Psoas muscle (tissue), 8 donors: ENCODE results near the gene SLC25A13. TPM values are rescaled to one million over a fixed set of nuclear protein-coding genes. Genes with fewer than 3 reads are reported as not detected.

Experiments used
- ATAC-seq, 4 donors: fragments of 200-7000 bp; cut with Tn5 transposase; one replicate each; pipeline ENCODE4 v1.9.1; 2020; ENCODE audit warnings: moderate library complexity in 3 of 4, mild to moderate bottlenecking in 2 of 4
- DNase-seq, 2 donors: peaks; one replicate each; pipeline ENCODE4 v3.0.0-alpha.2; 2020
- H3K27ac ChIP-seq: fragments of 200-600 bp; one replicate; pipeline ENCODE4 v1.8.0; 2022
- H3K27me3 ChIP-seq, 3 donors: fragments of 200-600 bp in 1 of 3; one replicate each; pipeline versions ENCODE4 v1.6.1 to v1.8.0; 2013 to 2022; ENCODE audit warnings: low read length in 2 of 3, mild to moderate bottlenecking in 2 of 3, moderate library complexity in 1 of 3; ENCODE audit not compliant: insufficient read depth in 3 of 3
- H3K36me3 ChIP-seq, 2 donors: fragments of 200-600 bp in 1 of 2; one replicate each; pipeline versions ENCODE4 v1.6.1 to v1.8.0; 2013 to 2022; ENCODE audit warnings: low read depth in 1 of 2, mild to moderate bottlenecking in 1 of 2, moderate library complexity in 1 of 2; ENCODE audit not compliant: insufficient read depth in 1 of 2
- H3K4me1 ChIP-seq: fragments of 200-600 bp; one replicate; pipeline ENCODE4 v1.8.0; 2022
- H3K4me3 ChIP-seq: fragments of 200-600 bp; one replicate; pipeline ENCODE4 v1.8.0; 2022; ENCODE audit warnings: mild to moderate bottlenecking
- H3K9me3 ChIP-seq: fragments of 200-600 bp; one replicate; pipeline ENCODE4 v1.8.0; 2022
- CTCF ChIP-seq: fragments of 200-600 bp; IDR thresholded peaks from one replicate; pipeline ENCODE4 v1.8.0; 2022; ENCODE audit warnings: antibody characterized with exemption
- WGBS, 3 donors: extraction: QIAGEN DNeasy Blood & Tissue Kit; methylation state at CpG; one replicate each; pipeline versions ENCODE4 v1.1.6 to v1.1.7; 2013; 5-methylcytosine and 5-hydroxymethylcytosine counted together
- intact Hi-C, 2 donors: fragments of 100-400 bp; cut with DNase I; formaldehyde crosslinking; loops; one replicate each; pipeline versions ENCODE4 v1.11.0 to v1.14.2; 2022
- polyA plus RNA-seq, 3 donors: library from polyadenylated mRNA; stranded (reverse); fragments of 200-250 nt; gene quantifications; one replicate each; pipeline ENCODE4 v1.2.3, GENCODE V29; 2013
- total RNA-seq, 4 donors: library from RNA; stranded (reverse); fragmentation: NEBNext Ultra II Directional in 2 of 4; extraction: Animal tissue kit (Norgen Biotek cat#: 25700) in 2 of 4; gene quantifications; one replicate each; pipeline versions ENCODE4 v1.2.1 to v1.2.4, GENCODE V29; 2021 to 2023
- donor health status: healthy with polysubstance abuse.
- donor health status: DM: no; HTN: no; CAD: no; lungs with moderate emphysema.
- donor health status: Bipolar disorder and iron deficiency.
- donor health status: healthy.
- donor health status: DM: yes; HTN: yes; CAD: no.
- donor health status: DM: no; HTN: no; CAD: no.
- donor health status: DM: no; HTN: no; CAD: no.
- donor health status: DM: yes; HTN: yes; CAD: no.

SLC25A13 gene
- total and polyA plus RNA-seq, 7 donors: 3.3 to 31.6 (median 9.0) TPM

GRCh38 chr7:96219378-96220130 is 102.3 kb downstream of the SLC25A13 start:
- Histone ChIP-seq H3K9me3 (no peaks in the 10 kb centered on the region), H3K27ac (peak overlapping the region; percentile 19), H3K4me1 (no peaks in the 10 kb centered on the region), H3K36me3 (no peaks in the 10 kb centered on the region), H3K27me3 (no peaks in the 10 kb centered on the region), H3K4me3 (no peak overlapping the region)
- DNase-seq: no peak
- intact Hi-C loops: no loop called here
- TF ChIP-seq CTCF: no peak
- peak in 3 of 4 donors; percentile 46 to 58 (median 58) for ATAC-seq
- 73 to 80% (median 77%) methylated on average over 1 of the region's 1 CpG for WGBS, 3 donors

DNA sequence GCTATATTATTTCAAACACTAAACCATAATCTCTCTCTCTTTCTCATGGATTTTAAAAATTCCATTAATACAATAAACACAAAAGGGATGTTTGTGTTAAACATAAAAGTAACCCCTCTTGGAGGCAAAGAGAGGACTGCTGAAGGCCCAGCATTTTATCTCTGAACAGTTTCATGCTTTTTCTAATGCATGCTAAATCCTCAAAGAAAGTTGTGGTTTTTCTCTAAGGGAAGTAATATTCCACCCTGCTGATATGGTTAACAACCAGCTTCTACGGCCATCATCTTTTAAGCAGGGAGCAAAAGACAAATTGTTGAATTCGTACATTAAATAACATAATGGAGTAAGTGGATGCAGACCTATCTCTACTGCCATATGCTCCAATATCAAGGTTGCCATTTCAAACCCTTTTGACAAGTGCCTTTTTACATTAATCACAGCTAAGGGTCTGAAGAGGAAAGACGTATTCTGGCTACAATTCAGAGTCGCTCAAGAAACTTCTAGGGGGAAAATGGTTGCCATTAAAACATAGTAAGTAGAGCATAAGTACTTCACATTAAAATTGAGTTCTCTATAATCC is 103.1 kb downstream of the SLC25A13 start:
- Histone ChIP-seq H3K4me1 (peaks cover 2% of the 10 kb centered on the region), H3K27ac (no peak overlapping the region), H3K4me3 (no peak overlapping the region), H3K9me3 (no peaks in the 10 kb centered on the region), H3K36me3 (no peaks in the 10 kb centered on the region), H3K27me3 (no peaks in the 10 kb centered on the region)
- intact Hi-C loops: no loop called here
- TF ChIP-seq CTCF: no peak
- DNase-seq: no peak
- 71 to 72% (median 72%) methylated on average over 4 of the region's 4 CpGs for WGBS, 3 donors
- no peak for ATAC-seq

DNA sequence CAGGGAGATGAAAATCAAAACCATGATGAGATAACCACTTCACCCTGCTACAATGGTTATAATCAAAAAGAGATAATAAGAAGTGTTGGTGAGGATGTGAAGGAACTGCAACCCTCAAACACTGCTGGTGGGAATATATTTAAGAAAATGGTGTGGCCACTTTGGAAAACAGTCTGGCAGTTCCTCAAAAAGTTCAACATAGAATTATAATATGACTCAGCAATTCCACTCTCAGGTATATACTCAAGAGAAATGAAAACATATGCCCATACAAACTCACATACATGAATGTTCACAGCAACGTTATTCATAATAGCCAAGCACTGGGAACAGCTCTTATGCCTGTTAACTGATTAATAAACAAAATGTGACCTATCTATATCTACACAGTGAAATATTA is 104.8 kb downstream of the SLC25A13 start:
- 78 to 91% (median 79%) methylated on average over 1 of the region's 1 CpG for WGBS, 3 donors
- Histone ChIP-seq H3K27ac (no peak overlapping the region), H3K4me3 (no peak overlapping the region), H3K36me3 (no peaks in the 10 kb centered on the region), H3K27me3 (no peaks in the 10 kb centered on the region), H3K4me1 (peaks cover 17% of the 10 kb centered on the region), H3K9me3 (no peaks in the 10 kb centered on the region)
- no peak for TF ChIP-seq CTCF
- intact Hi-C loops: no loop called here
- no peak for DNase-seq
- ATAC-seq: no peak

DNA sequence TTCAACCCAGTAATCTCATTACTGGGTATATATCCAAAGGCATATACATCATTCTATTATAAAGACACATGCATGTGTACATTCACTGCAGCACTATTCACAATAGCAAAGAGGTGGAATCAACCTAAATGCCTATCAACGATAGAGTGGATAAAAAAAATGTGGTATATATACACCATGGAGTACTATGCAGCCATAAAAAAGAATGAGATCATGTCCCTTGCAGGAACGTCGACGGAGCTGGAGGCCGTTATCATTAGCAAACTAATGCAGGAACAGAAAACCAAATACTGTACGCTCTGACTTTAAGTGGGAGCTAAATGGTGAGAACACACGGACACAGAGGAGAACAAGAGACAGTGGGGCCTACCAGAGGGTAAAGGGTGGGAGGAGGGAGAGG is 105.5 kb downstream of the SLC25A13 start:
- peaks cover 17% of the 10 kb centered on the region for H3K4me1 ChIP-seq
- H3K36me3 ChIP-seq: no peaks in the 10 kb centered on the region
- no peak for DNase-seq
- no peaks in the 10 kb centered on the region for H3K9me3 ChIP-seq
- ATAC-seq: no peak
- intact Hi-C loops: no loop called here
- no peaks in the 10 kb centered on the region for H3K27me3 ChIP-seq
- 97 to 99% (median 97%) methylated on average over 7 of the region's 7 CpGs for WGBS, 3 donors
- TF ChIP-seq CTCF: no peak
- H3K27ac ChIP-seq: no peak overlapping the region
- no peak overlapping the region for H3K4me3 ChIP-seq
